ENCODE results near the gene PSMD6. TPM values are rescaled to one million over a fixed set of nuclear protein-coding genes. Genes with fewer than 3 reads are reported as not detected.

Gene PSMD6
- total RNA-seq, 1 donor from 2014 or later = 65.0 TPM

DNA sequence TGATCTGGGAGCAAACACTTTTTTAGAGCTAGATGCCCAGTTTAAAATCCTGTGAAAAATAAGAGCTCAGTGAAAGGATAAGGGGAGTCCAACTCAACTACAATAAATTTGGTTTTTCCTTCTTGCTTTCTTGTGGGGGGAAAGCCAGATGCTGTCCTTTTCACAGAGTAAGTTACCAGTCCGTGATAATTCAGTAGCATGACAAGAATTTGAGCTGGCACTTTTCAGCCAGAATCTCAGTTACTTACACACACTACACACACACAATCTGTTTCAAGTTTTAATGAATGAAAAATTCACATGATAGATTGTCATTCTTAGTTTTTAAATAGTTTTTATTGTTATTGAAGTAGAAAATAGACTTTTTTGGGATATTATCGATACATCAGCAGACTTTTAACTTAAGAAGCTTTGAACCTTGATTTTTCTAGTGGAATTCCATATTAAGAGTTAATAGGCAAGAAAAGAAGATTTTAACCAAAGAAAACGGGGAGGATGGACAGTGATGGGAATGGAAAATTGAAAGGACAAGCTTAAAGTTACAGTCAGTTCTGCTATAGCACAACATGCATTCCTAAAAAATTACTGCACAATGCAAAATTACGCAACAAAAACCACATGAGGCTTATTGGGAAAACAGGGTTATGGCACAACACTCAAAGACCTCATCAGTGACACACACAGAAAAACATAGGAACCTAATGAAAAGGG is 47.0 kb downstream of the PSMD6 start:
- Mint-ChIP-seq H3K4me3 (ENCODE audit: unreplicated experiment) (no peak overlapping the region), H3K4me1 (ENCODE audit: low read depth) (peaks cover 60% of the 10 kb centered on the region), H3K9me3 (ENCODE audit: low read depth) (no peaks in the 10 kb centered on the region), H3K36me3 (ENCODE audit: low read depth) (peaks cover 8% of the 10 kb centered on the region), H3K27me3 (ENCODE audit: low read depth) (no peaks in the 10 kb centered on the region), H3K27ac (ENCODE audit: unreplicated experiment) (peak overlapping the region; percentile 85)
- DNase-seq (ENCODE audit: low spot score) = no peak
- TF ChIP-seq, protein P1, sequence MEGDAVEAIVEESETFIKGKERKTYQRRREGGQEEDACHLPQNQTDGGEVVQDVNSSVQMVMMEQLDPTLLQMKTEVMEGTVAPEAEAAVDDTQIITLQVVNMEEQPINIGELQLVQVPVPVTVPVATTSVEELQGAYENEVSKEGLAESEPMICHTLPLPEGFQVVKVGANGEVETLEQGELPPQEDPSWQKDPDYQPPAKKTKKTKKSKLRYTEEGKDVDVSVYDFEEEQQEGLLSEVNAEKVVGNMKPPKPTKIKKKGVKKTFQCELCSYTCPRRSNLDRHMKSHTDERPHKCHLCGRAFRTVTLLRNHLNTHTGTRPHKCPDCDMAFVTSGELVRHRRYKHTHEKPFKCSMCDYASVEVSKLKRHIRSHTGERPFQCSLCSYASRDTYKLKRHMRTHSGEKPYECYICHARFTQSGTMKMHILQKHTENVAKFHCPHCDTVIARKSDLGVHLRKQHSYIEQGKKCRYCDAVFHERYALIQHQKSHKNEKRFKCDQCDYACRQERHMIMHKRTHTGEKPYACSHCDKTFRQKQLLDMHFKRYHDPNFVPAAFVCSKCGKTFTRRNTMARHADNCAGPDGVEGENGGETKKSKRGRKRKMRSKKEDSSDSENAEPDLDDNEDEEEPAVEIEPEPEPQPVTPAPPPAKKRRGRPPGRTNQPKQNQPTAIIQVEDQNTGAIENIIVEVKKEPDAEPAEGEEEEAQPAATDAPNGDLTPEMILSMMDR (IDR thresholded peaks at IDR 0.05) = no peak

DNA sequence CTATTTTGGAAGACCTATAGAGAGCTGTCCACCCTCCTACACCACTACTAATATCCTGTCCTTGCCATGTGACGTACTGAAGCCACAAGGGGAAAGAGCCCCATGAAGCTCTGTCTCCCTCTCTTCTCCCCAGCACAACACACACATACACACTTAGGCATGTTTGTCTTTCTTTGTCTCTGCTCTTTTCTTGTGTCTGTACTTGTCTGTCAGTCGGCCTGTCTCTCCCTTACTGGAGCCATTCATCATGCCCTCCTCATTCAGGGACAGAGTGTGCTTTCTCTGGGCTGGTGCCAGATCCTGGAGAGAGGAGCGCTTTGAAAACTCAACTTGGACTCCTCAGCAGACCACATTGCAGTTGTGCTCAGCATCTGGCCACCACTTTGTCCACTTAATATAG is 47.6 kb downstream of the PSMD6 start:
- TF ChIP-seq, protein P1 (IDR thresholded peaks at IDR 0.05) = no peak
- no peak for DNase-seq (ENCODE audit: low spot score)
- peak overlapping the region; percentile 85 for H3K27ac Mint-ChIP-seq (ENCODE audit: unreplicated experiment)
- H3K27me3 Mint-ChIP-seq (ENCODE audit: low read depth) = no peaks in the 10 kb centered on the region
- no peak overlapping the region for H3K4me3 Mint-ChIP-seq (ENCODE audit: unreplicated experiment)
- peaks cover 8% of the 10 kb centered on the region for H3K36me3 Mint-ChIP-seq (ENCODE audit: low read depth)
- H3K9me3 Mint-ChIP-seq (ENCODE audit: low read depth) = no peaks in the 10 kb centered on the region
- H3K4me1 Mint-ChIP-seq (ENCODE audit: low read depth) = peaks cover 66% of the 10 kb centered on the region

DNA sequence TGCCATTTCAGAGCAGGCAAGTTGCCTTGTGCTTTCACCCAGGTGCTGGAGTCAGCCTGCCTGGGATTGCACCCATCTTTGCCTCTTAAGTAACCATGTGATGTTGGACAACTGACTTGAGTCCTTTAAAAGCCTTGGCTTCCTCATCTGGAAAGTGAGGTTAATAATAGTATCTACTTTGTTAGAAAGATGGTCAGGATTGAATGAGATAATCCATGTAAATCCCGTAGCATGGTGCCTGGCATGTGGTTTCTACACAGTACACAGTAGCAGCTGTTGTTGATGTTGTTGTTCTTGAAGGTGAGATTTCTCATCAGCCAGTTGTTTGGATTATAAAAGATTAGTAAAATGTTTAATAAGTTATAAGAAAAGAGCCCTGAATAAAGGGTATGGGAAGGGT is 48.8 kb downstream of the PSMD6 start:
- no peaks in the 10 kb centered on the region for H3K27me3 Mint-ChIP-seq (ENCODE audit: low read depth)
- H3K4me1 Mint-ChIP-seq (ENCODE audit: low read depth) = peaks cover 78% of the 10 kb centered on the region
- peaks cover 6% of the 10 kb centered on the region for H3K36me3 Mint-ChIP-seq (ENCODE audit: low read depth)
- DNase-seq (ENCODE audit: low spot score) = no peak
- H3K9me3 Mint-ChIP-seq (ENCODE audit: low read depth) = no peaks in the 10 kb centered on the region
- no peak overlapping the region for H3K27ac Mint-ChIP-seq (ENCODE audit: unreplicated experiment)
- TF ChIP-seq, protein P1 (IDR thresholded peaks at IDR 0.05) = no peak
- no peak overlapping the region for H3K4me3 Mint-ChIP-seq (ENCODE audit: unreplicated experiment)

DNA sequence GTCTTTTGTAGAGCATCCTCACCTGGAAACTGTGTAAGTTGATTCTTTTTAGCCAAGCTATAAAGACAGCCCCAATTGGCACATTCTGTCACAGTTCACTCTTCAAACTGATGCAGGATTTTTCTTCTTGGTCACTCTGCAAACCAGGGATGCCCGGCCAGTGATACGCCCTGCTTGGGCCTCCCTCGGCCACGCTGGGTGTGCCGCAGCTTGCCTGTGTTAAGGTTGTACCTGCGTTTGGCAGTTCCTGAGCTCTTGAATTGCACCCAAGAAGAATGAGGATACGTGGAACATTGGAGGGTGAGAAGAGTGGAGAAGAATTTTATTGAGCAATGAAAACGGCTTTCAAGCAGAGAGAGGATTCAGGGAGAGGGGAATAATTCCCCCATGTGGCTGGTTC is 49.9 kb downstream of the PSMD6 start:
- Mint-ChIP-seq H3K36me3 (ENCODE audit: low read depth) (peaks cover 6% of the 10 kb centered on the region), H3K27me3 (ENCODE audit: low read depth) (no peaks in the 10 kb centered on the region), H3K27ac (ENCODE audit: unreplicated experiment) (peak overlapping the region; percentile 29), H3K4me3 (ENCODE audit: unreplicated experiment) (no peak overlapping the region), H3K9me3 (ENCODE audit: low read depth) (no peaks in the 10 kb centered on the region), H3K4me1 (ENCODE audit: low read depth) (peaks cover 83% of the 10 kb centered on the region)
- TF ChIP-seq, protein P1 (IDR thresholded peaks at IDR 0.05) = no peak
- DNase-seq (ENCODE audit: low spot score) = no peak

DNA sequence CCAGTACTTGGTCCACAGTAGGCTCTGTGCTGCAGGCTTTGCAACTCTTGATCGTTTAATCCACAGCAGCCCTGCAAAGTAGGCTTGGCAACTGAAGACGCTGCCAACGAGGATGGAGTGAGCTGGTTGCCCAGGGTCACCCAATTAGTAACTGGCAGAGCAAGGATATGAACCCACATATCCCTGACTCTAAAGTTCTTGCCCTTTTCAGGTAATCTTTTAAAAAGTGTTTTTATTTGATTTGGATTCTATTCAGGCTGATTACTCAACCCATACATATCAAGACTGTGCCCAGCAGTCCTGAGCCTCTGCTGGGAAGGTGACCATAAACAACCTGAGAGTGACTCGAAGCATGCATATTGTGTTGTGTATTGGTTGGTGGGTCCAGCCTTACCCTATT is 50.3 kb downstream of the PSMD6 start:
- no peaks in the 10 kb centered on the region for H3K9me3 Mint-ChIP-seq (ENCODE audit: low read depth)
- H3K36me3 Mint-ChIP-seq (ENCODE audit: low read depth) = peaks cover 6% of the 10 kb centered on the region
- no peak for DNase-seq (ENCODE audit: low spot score)
- no peak overlapping the region for H3K4me3 Mint-ChIP-seq (ENCODE audit: unreplicated experiment)
- H3K27ac Mint-ChIP-seq (ENCODE audit: unreplicated experiment) = peak overlapping the region; percentile 72
- H3K4me1 Mint-ChIP-seq (ENCODE audit: low read depth) = peaks cover 87% of the 10 kb centered on the region
- no peaks in the 10 kb centered on the region for H3K27me3 Mint-ChIP-seq (ENCODE audit: low read depth)
- TF ChIP-seq, protein P1 (IDR thresholded peaks at IDR 0.05) = no peak

Data from chondrocyte (in vitro differentiated cells).